OCI-LY7 (cell line): ENCODE results near the gene LSG1. TPM values are rescaled to one million over a fixed set of nuclear protein-coding genes. Genes with fewer than 3 reads are reported as not detected.

Experiments
- BruUV-seq: library from RNA; stranded (reverse); fragments of 400-500 nt; replicated peaks from 2 replicates; lab custom pipeline; 2021; lab: Mats Ljungman, UMichigan
- CTCF ChIA-PET: fragments of 300-600 bp; sonication (Branson Sonifier 250); formaldehyde crosslinking; loops from one replicate; lab custom pipeline; 2022; ENCODE audit warnings: antibody characterized with exemption; ENCODE audit not compliant: unreplicated experiment; lab: Charles Lee
- POLR2A ChIA-PET: fragments of 300-600 bp; sonication (Branson Sonifier 250); formaldehyde crosslinking; loops from one replicate; lab custom pipeline; 2022; ENCODE audit warnings: antibody characterized with exemption; lab: Charles Lee
- DNase-seq: peaks from one replicate; pipeline ENCODE4 v3.0.0-alpha.2; 2015; ENCODE audit warnings: low spot score
- H2AFZ ChIP-seq: fragments of 200-600 bp; sonication (generic), shearing (Covaris generic); 2 replicates; pipeline ENCODE4 v1.6.1; 2014; ENCODE audit warnings: mild to moderate bottlenecking, antibody characterized with exemption, low read length, moderate library complexity
- H3K27ac ChIP-seq: fragments of 200-600 bp; sonication (generic); 2 replicates; pipeline ENCODE4 v1.5.1; 2014; ENCODE audit warnings: mixed run types, low read depth, mild to moderate bottlenecking, moderate library complexity, low read length, inconsistent platforms; ENCODE audit not compliant: poor library complexity, severe bottlenecking
- H3K36me3 ChIP-seq: fragments of 200-600 bp; sonication (generic); 2 replicates; pipeline ENCODE4 v1.6.1; 2014; ENCODE audit warnings: mild to moderate bottlenecking, antibody characterized with exemption, low read length, moderate library complexity, mixed read lengths; ENCODE audit not compliant: insufficient read depth
- H3K4me1 ChIP-seq: fragments of 200-600 bp; sonication (generic); 2 replicates; pipeline ENCODE4 v1.5.1; 2014; ENCODE audit warnings: mild to moderate bottlenecking, low read length; ENCODE audit not compliant: insufficient read depth, poor library complexity, severe bottlenecking
- H3K4me2 ChIP-seq: fragments of 200-600 bp; sonication (generic); 2 replicates; pipeline ENCODE4 v1.6.1; 2014; ENCODE audit warnings: mild to moderate bottlenecking, low read length
- H3K4me3 ChIP-seq: fragments of 200-600 bp; sonication (generic); 2 replicates; pipeline ENCODE4 v1.5.1; 2014; ENCODE audit warnings: mild to moderate bottlenecking, low read depth, low read length; ENCODE audit not compliant: poor library complexity, severe bottlenecking
- H3K79me2 ChIP-seq: fragments of 200-600 bp; sonication (generic); 2 replicates; pipeline ENCODE4 v1.6.1; 2016; ENCODE audit warnings: low read depth, mild to moderate bottlenecking, low read length, moderate library complexity, mixed read lengths; ENCODE audit not compliant: insufficient read depth
- H3K9me2 ChIP-seq: fragments of 200-600 bp; sonication (generic); 2 replicates; pipeline ENCODE4 v1.6.1; 2016; ENCODE audit warnings: mild to moderate bottlenecking, low read length, mixed read lengths; ENCODE audit not compliant: insufficient read depth
- H3K9me3 ChIP-seq: fragments of 200-600 bp; sonication (generic); 2 replicates; pipeline ENCODE4 v1.6.1; 2014; ENCODE audit warnings: mild to moderate bottlenecking, mixed run types, low read length, mixed read lengths
- H4K20me1 ChIP-seq: fragments of 200-600 bp; sonication (generic); 2 replicates; pipeline ENCODE4 v1.6.1; 2014; ENCODE audit warnings: mild to moderate bottlenecking, antibody characterized with exemption, low read length, moderate library complexity, mixed read lengths; ENCODE audit not compliant: insufficient read depth
- CTCF ChIP-seq: fragments of 200-600 bp; sonication (generic); conservative IDR thresholded peaks from 2 replicates; pipeline ENCODE4 v1.5.1; 2014; ENCODE audit warnings: mild to moderate bottlenecking, antibody characterized with exemption, low read length, moderate library complexity, mixed read lengths
- EZH2phosphoT487 ChIP-seq: fragments of 200-600 bp; sonication (generic); IDR thresholded peaks from 2 replicates; pipeline ENCODE4 v1.6.1; 2018; ENCODE audit warnings: low read depth, borderline replicate concordance, mild to moderate bottlenecking, mixed run types, antibody characterized with exemption, low read length, moderate library complexity, mixed read lengths
- intact Hi-C: fragments of 100-400 bp; cut with micrococcal nuclease; formaldehyde crosslinking; loops from one replicate; pipeline ENCODE4 v1.10.0; 2022; ENCODE audit not compliant: unreplicated experiment
- total RNA-seq, 2 experiments: library from RNA; depleted of rRNA in 1 of 2; stranded (reverse); fragments of >200 nt in 1 of 2; shearing (Covaris generic) in 1 of 2; gene quantifications; 2 replicates each; pipeline ENCODE4 v1.2.3, GENCODE V29; 2014 to 2022

The LSG1 gene
- total RNA-seq, 2 experiments from 2014 or later: 44.4 to 52.9 TPM

DNA sequence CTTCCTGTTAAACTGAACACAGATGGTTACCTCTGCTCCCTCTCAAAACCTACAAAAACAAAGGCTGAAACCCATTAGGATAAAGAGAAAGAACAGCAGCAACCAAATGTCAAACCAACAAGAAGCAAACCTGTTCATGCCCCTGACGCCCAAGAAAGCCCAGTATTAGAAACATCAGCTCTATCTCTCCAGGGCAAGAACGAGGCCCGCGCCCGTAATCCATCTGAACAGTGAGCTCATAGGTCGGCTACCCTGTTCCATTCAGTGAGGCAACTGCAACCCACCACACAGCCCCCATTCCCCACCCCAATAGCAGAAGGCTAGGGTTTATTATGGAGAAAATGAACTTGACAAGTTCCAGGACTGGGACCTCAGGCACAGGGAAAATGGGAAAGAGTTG lies 10.0 kb downstream of the LSG1 start:
- intact Hi-C loops: no loop called here
- H3K9me3 ChIP-seq: no peaks in the 10 kb centered on the region
- H4K20me1 ChIP-seq: no peaks in the 10 kb centered on the region
- H3K27ac ChIP-seq: no peak overlapping the region
- POLR2A ChIA-PET: interaction anchor here (0.8 kb wide), 1 partner anchor 17 kb away, joined by 4 read pairs; no protein-coding TSS in a partner anchor
- H3K9me2 ChIP-seq: no peaks in the 10 kb centered on the region
- no peak overlapping the region for H3K4me2 ChIP-seq
- no peaks in the 10 kb centered on the region for H3K79me2 ChIP-seq
- H3K4me3 ChIP-seq: no peak overlapping the region
- CTCF ChIA-PET: no interaction called here
- no peak for TF ChIP-seq EZH2phosphoT487
- TF ChIP-seq CTCF: no peak
- no peaks in the 10 kb centered on the region for H3K4me1 ChIP-seq
- H2AFZ ChIP-seq: no peak overlapping the region
- DNase-seq: no peak
- no TSS peak for BruUV-seq
- H3K36me3 ChIP-seq: peaks cover 89% of the 10 kb centered on the region

DNA sequence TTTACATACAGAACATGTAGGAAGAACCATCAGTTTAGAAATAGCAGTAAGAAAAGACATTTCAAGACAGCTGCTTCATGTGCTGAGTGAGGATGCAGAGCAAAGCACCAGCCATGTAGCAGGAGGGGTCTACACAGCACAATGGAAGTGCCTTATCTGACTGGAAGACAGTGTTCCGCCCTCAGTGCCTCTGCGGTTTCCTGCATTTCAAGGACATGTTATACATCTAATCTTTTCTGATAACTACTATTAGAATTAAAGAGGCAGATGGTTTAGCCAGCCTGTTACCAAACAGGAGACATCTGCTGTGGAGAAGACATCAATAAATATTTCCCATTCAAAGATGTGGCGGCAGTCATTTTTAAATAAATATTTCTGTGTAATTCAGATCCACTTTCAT lies 10.6 kb downstream of the LSG1 start:
- ChIA-PET POLR2A (interaction anchor here (0.8 kb wide), 1 partner anchor 16 kb away, joined by 4 read pairs; no protein-coding TSS in a partner anchor), CTCF (no interaction called here)
- DNase-seq: no peak
- intact Hi-C loops: no loop called here
- Histone ChIP-seq H3K27ac (no peak overlapping the region), H3K9me3 (no peaks in the 10 kb centered on the region), H3K36me3 (peaks cover 86% of the 10 kb centered on the region), H3K9me2 (no peaks in the 10 kb centered on the region), H4K20me1 (no peaks in the 10 kb centered on the region), H3K4me1 (no peaks in the 10 kb centered on the region), H2AFZ (no peak overlapping the region), H3K4me2 (no peak overlapping the region), H3K4me3 (no peak overlapping the region), H3K79me2 (no peaks in the 10 kb centered on the region)
- BruUV-seq: no TSS peak
- TF ChIP-seq EZH2phosphoT487: no peak
- no peak for TF ChIP-seq CTCF

DNA sequence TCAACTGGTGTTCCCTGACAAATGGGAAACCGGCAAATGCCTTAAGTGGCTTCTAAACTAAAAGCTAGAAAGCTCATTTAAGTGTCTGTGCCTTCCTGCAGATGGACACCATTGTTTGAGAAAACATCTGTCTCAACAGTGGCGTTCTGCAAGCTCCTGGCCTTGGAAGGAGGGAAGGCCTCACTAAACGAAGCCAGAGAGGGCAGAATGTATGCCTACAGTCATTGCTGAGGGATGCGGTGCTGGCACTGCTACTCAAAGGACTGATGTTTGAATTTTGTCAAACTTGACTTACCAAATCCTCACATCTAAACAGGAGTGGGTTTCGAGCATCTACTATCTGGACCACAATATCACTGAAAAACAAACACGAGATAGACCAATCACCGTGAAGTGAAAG lies 12.2 kb downstream of the LSG1 start:
- CTCF ChIA-PET: interaction anchor here (0.6 kb wide), 1 partner anchor 26 kb away, joined by 3 read pairs; the partner anchor contains the start of gene FAM43A

More for the DNA sequence above, 12.2 kb downstream of the LSG1 start:
- Histone ChIP-seq H3K4me2 (no peak overlapping the region), H3K79me2 (peaks cover 6% of the 10 kb centered on the region), H4K20me1 (no peaks in the 10 kb centered on the region), H3K27ac (no peak overlapping the region), H3K9me2 (no peaks in the 10 kb centered on the region), H3K9me3 (no peaks in the 10 kb centered on the region), H3K36me3 (peaks cover 79% of the 10 kb centered on the region), H2AFZ (no peak overlapping the region), H3K4me1 (no peaks in the 10 kb centered on the region), H3K4me3 (no peak overlapping the region)
- POLR2A ChIA-PET: no interaction called here
- intact Hi-C loops: no loop called here
- no peak for DNase-seq
- no TSS peak for BruUV-seq
- TF ChIP-seq CTCF: no peak
- TF ChIP-seq EZH2phosphoT487: no peak
